ENCODE data around the gene MYH1. TPM values are rescaled to one million over a fixed set of nuclear protein-coding genes. Genes with fewer than 3 reads are reported as not detected.

The MYH1 gene
- total and polyA plus RNA-seq, 11 donors: 0.04 to 0.09 TPM; not detected in 9

DNA sequence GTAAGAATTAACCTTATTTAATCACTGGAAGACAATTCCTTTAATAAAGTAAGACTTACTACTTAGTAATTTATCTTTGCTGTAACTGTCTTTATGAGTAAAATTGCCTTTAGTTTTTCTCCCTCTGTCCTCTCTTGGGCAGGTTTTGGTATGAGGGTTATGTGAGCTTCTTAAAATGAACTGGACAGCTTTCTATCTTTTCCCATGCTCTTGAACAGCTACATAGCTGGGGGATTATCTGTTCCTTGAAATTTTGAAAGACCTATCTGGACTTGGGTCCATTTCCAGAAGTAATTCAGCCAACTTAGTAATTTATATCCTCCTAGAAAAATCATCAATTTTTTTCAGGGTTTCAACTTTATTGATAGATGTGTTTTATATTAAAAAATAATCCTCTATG, 3.6 kb upstream of the MYH1 start:
- H3K9me3 ChIP-seq: peaks cover 0 to 5% (median 0%) of the 10 kb centered on the region in 12 donors
- no peak overlapping the region for H3K27ac ChIP-seq
- no peaks in the 10 kb centered on the region for H3K36me3 ChIP-seq
- no peak for TF ChIP-seq POLR2A (IDR thresholded peaks at IDR 0.05)
- TF ChIP-seq, protein P1, sequence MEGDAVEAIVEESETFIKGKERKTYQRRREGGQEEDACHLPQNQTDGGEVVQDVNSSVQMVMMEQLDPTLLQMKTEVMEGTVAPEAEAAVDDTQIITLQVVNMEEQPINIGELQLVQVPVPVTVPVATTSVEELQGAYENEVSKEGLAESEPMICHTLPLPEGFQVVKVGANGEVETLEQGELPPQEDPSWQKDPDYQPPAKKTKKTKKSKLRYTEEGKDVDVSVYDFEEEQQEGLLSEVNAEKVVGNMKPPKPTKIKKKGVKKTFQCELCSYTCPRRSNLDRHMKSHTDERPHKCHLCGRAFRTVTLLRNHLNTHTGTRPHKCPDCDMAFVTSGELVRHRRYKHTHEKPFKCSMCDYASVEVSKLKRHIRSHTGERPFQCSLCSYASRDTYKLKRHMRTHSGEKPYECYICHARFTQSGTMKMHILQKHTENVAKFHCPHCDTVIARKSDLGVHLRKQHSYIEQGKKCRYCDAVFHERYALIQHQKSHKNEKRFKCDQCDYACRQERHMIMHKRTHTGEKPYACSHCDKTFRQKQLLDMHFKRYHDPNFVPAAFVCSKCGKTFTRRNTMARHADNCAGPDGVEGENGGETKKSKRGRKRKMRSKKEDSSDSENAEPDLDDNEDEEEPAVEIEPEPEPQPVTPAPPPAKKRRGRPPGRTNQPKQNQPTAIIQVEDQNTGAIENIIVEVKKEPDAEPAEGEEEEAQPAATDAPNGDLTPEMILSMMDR (IDR thresholded peaks at IDR 0.05): no peak
- H3K27me3 ChIP-seq: no peaks in the 10 kb centered on the region
- H3K4me1 ChIP-seq: no peaks in the 10 kb centered on the region
- intact Hi-C loops (cut with DNase I): no loop called here
- H3K4me3 ChIP-seq: no peak overlapping the region
- DNase-seq (no peak), ATAC-seq (no peak)

DNA sequence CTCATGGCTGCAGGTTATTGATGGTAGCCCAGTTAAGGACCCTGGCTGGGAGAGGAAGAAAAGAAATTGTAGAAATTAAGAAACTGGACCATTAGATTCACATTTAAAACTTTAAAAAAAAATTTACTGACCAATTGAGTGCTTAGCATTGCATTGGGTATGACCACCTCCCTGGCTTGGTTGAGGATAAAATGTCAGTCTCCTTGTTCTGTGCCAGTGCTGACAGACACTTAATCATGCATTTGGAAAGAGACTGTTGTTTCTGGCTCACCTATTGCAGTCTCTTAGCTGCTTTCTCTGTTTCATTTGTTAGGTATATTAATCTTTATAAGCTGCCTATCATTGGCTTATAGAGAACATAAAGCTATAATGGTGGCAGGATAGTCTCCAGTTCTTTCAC, 1.7 kb downstream of the MYH1 start:
- no peak for ATAC-seq
- DNase-seq: no peak
- intact Hi-C loops (cut with DNase I): loop anchor here in 1 of 10 donors (10.0 kb wide), 1 partner anchor 52 kb away; the partner anchor contains the start of gene MYH4

DNA sequence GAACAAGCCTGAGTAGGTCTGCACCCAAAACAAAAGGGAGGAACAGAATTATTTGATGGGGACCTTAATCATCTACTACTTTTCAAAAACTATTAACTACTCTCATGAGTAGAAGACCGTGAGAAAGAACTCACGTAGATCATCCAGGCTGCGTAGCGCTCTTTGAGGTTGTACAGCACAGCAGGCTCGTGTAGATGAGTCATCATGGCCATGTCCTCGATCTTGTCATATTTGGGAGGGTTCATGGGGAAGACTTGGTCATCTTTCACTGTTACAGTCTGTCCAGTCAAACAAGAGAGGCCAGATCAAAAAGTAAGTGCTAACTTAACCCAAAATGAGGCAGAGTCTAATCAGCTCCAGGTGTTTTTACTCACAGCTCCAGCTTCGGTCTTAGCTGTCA, 2.3 kb downstream of the MYH1 start:
- TF ChIP-seq, protein P1 (IDR thresholded peaks at IDR 0.05): no peak
- no peak for TF ChIP-seq POLR2A (IDR thresholded peaks at IDR 0.05)
- intact Hi-C loops (cut with DNase I): loop anchor here in 1 of 10 donors (10.0 kb wide), 1 partner anchor 51 kb away; the partner anchor contains the start of gene MYH4
- WGBS, 4 donors: 79 to 88% (median 86%) methylated on average over 7 of the region's 7 CpGs
- no peak overlapping the region for H3K27ac ChIP-seq
- no peaks in the 10 kb centered on the region for H3K4me1 ChIP-seq
- H3K9me3 ChIP-seq: no peaks in the 10 kb centered on the region
- DNase-seq (no peak), ATAC-seq (no peak)
- no peak overlapping the region for H3K4me3 ChIP-seq
- H3K27me3 ChIP-seq: no peaks in the 10 kb centered on the region
- no peaks in the 10 kb centered on the region for H3K36me3 ChIP-seq

More for the DNA sequence above, 1.7 kb downstream of the MYH1 start:
- Histone ChIP-seq H3K27ac (no peak overlapping the region), H3K9me3 (no peaks in the 10 kb centered on the region), H3K27me3 (no peaks in the 10 kb centered on the region), H3K4me3 (no peak overlapping the region), H3K4me1 (no peaks in the 10 kb centered on the region), H3K36me3 (no peaks in the 10 kb centered on the region)
- TF ChIP-seq, protein P1 (IDR thresholded peaks at IDR 0.05): no peak
- no peak for TF ChIP-seq POLR2A (IDR thresholded peaks at IDR 0.05)

DNA sequence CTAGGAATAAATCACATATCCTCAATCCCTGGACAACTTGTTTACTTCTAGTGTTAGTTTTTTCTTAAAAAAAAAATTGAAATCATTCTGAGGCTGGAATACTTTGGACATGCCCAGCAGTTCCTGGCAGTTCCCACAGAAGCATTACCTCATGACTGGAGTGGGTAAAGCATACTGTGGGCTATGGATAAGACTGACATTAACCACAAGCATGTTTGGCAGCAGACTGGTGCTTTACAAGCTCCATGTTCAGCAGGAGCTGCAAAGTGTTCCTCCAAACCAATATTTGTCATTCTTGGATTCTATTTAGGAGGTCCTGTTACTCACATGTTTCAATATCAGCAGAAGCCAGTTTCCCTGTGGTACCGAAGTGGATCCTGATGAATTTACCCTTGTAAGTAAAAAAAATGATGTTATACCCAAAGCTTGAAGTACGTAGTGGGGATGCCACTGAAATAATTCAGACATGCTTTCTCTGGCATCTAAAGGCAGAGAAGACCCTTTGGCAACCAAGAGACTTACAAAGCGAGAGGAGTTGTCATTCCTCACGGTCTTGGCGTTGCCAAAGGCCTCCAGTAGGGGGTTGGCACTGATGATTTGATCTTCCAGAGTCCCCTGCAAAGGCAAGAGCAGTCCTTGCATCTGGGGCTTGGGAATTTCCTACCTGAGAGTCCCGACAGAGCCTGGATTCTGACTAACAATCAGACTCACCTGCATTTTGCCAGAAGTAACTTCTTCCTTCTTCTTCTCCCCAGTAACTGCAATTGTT, 4.9 kb downstream of the MYH1 start:
- peak in 1 of 5 donors; percentile 6 for DNase-seq
- ATAC-seq: peak in 3 of 4 donors; percentile 36 to 73 (median 70)
- Histone ChIP-seq H3K4me3 (no peak overlapping the region), H3K4me1 (no peaks in the 10 kb centered on the region), H3K36me3 (no peaks in the 10 kb centered on the region), H3K9me3 (no peaks in the 10 kb centered on the region), H3K27ac (no peak overlapping the region), H3K27me3 (no peaks in the 10 kb centered on the region)
- intact Hi-C loops (cut with DNase I): loop anchor here in 1 of 10 donors (10.0 kb wide), 1 partner anchor 49 kb away; the partner anchor contains the start of gene MYH4
- 43 to 64% (median 53%) methylated on average over 6 of the region's 6 CpGs for WGBS, 4 donors
- TF ChIP-seq, protein P1 (IDR thresholded peaks at IDR 0.05): no peak
- no peak for TF ChIP-seq POLR2A (IDR thresholded peaks at IDR 0.05)
